Mucosa of descending colon (tissue), 3 donors: ENCODE results near the gene RFPL4A. TPM values are rescaled to one million over a fixed set of nuclear protein-coding genes. Genes with fewer than 3 reads are reported as not detected.
"Not testable (repeated sequence)": the region's sequence is repeated elsewhere in the genome, so short reads cannot be mapped to it uniquely, and the experiment has no call there.

Experiments used
- ATAC-seq: fragments of 200-7000 bp; cut with Tn5 transposase; one replicate; pipeline ENCODE4 v1.9.1; 2020; ENCODE audit warnings: mild to moderate bottlenecking, moderate library complexity
- DNase-seq, 3 donors: peaks; one replicate each; pipeline ENCODE4 v3.0.0-alpha.2; 2020
- H3K36me3 ChIP-seq: fragments of 200-600 bp; one replicate; pipeline ENCODE4 v1.8.0; 2021; ENCODE audit warnings: low read depth, mild to moderate bottlenecking
- H3K4me1 ChIP-seq: fragments of 200-600 bp; one replicate; pipeline ENCODE4 v1.8.0; 2021; ENCODE audit warnings: low read depth, mild to moderate bottlenecking
- H3K4me3 ChIP-seq: fragments of 200-600 bp; one replicate; pipeline ENCODE4 v1.8.0; 2021; ENCODE audit warnings: mild to moderate bottlenecking
- H3K9me3 ChIP-seq: fragments of 200-600 bp; one replicate; pipeline ENCODE4 v1.8.0; 2021; ENCODE audit warnings: mild to moderate bottlenecking
- CTCF ChIP-seq: fragments of 200-600 bp; IDR thresholded peaks from one replicate; pipeline ENCODE4 v1.8.0; 2022; ENCODE audit warnings: antibody characterized with exemption, mild to moderate bottlenecking
- intact Hi-C, 2 donors: fragments of 100-400 bp; cut with DNase I in 1 of 2; cut with micrococcal nuclease in 1 of 2; formaldehyde crosslinking; loops; one replicate each; pipeline versions ENCODE4 v1.11.0 to v1.11.1; 2022; cut with DNase I, micrococcal nuclease
- total RNA-seq, 3 donors: library from RNA; stranded (reverse); fragmentation: NEBNext Ultra II Directional in 2 of 3; extraction: Animal tissue kit (Norgen Biotek cat#: 25700) in 2 of 3; gene quantifications; one replicate each; pipeline versions ENCODE4 v1.2.1 to v1.2.4, GENCODE V29; 2021 to 2023
- donor health status: DM: no; HTN: no; CAD: no; lungs with moderate emphysema.
- donor health status: DM: no; HTN: no; CAD: no.
- donor health status: DM: no; HTN: yes; CAD: no.

RFPL4A gene
- total RNA-seq, 3 donors from 2014 or later, result not detected

- intact Hi-C loops, result no loop called here
- H3K4me1 ChIP-seq, result no peaks in the 10 kb centered on the region
- H3K4me3 ChIP-seq, result no peak overlapping the region
- H3K36me3 ChIP-seq, result no peaks in the 10 kb centered on the region
- ATAC-seq (peak; percentile 96), DNase-seq (peak in 2 of 3 donors; percentile 36 to 63)
- H3K9me3 ChIP-seq, result no peaks in the 10 kb centered on the region
- TF ChIP-seq CTCF, result no peak
Measured at GRCh38 chr19:55753401-55753800, 5.5 kb upstream of the RFPL4A start.

GRCh38 chr19:55756808-55757207 is 2.1 kb upstream of the RFPL4A start:
- H3K36me3 ChIP-seq, H3K4me3 ChIP-seq, H3K9me3 ChIP-seq, DNase-seq, intact Hi-C loops, ATAC-seq, H3K4me1 ChIP-seq: not testable (repeated sequence)

GRCh38 chr19:55766466-55766865 is 7.6 kb downstream of the RFPL4A start:
- ATAC-seq (no peak), DNase-seq (no peak)

GRCh38 chr19:55768818-55769217 is 9.9 kb downstream of the RFPL4A start, which contains the start of gene RFPL4AL1:
Gene RFPL4AL1 (plus strand): TSS chr19:55769118. CDS start chr19:55771805, 2,687 bp downstream.
- intact Hi-C loops, DNase-seq: not testable (repeated sequence)

More at GRCh38 chr19:55766466-55766865, 7.6 kb downstream of the RFPL4A start:
- no peak for TF ChIP-seq CTCF
- Histone ChIP-seq H3K4me3 (no peak overlapping the region), H3K9me3 (no peaks in the 10 kb centered on the region), H3K36me3 (no peaks in the 10 kb centered on the region), H3K4me1 (no peaks in the 10 kb centered on the region)
- intact Hi-C loops, result no loop called here

GRCh38 chr19:55769632-55770031 is 10.7 kb downstream of the RFPL4A start:
- intact Hi-C loops, result not testable (repeated sequence)

More at GRCh38 chr19:55768818-55769217, 9.9 kb downstream of the RFPL4A start, which contains the start of gene RFPL4AL1:
- not testable (repeated sequence) for ATAC-seq, H3K4me1 ChIP-seq, H3K36me3 ChIP-seq, H3K4me3 ChIP-seq, H3K9me3 ChIP-seq

GRCh38 chr19:55777528-55777927 is 18.6 kb downstream of the RFPL4A start:
- Histone ChIP-seq H3K36me3 (no peaks in the 10 kb centered on the region), H3K4me3 (no peak overlapping the region), H3K9me3 (no peaks in the 10 kb centered on the region), H3K4me1 (no peaks in the 10 kb centered on the region)
- DNase-seq, result peak in 2 of 3 donors; percentile 34 to 47
- intact Hi-C loops, result no loop called here
- no peak for ATAC-seq
- TF ChIP-seq CTCF, result no peak

More at GRCh38 chr19:55769632-55770031, 10.7 kb downstream of the RFPL4A start:
- H3K36me3 ChIP-seq, H3K9me3 ChIP-seq, H3K4me3 ChIP-seq, H3K4me1 ChIP-seq, DNase-seq: not testable (repeated sequence)
- ATAC-seq, result peak; percentile 18

- Histone ChIP-seq H3K4me1 (no peaks in the 10 kb centered on the region), H3K4me3 (no peak overlapping the region), H3K36me3 (no peaks in the 10 kb centered on the region), H3K9me3 (no peaks in the 10 kb centered on the region)
- no peak for TF ChIP-seq CTCF
- ATAC-seq (no peak), DNase-seq (no peak)
- intact Hi-C loops, result no loop called here
Measured at GRCh38 chr19:55778331-55778730, 19.4 kb downstream of the RFPL4A start.
